SJCRH30 (cell line): ENCODE data around the gene C1GALT1C1L. TPM values are rescaled to one million over a fixed set of nuclear protein-coding genes. Genes with fewer than 3 reads are reported as not detected.
"Not testable (repeated sequence)": the region's sequence is repeated elsewhere in the genome, so short reads cannot be mapped to it uniquely, and the experiment has no call there.

Experiments used
- DNase-seq, 2 experiments: peaks; one replicate each; pipeline ENCODE4 v3.0.0-alpha.2; 2015 to 2020
- H3K27ac ChIP-seq: fragments of 250-450 bp; sonication (Bioruptor Pico); 2 replicates; pipeline ENCODE4 v1.5.1; 2020; ENCODE audit warnings: mild to moderate bottlenecking, moderate library complexity
- H3K27me3 ChIP-seq: fragments of 250-450 bp; sonication (Bioruptor Pico); 2 replicates; pipeline ENCODE4 v1.5.1; 2020; ENCODE audit warnings: mild to moderate bottlenecking, moderate library complexity
- H3K36me3 ChIP-seq: fragments of 250-450 bp; sonication (Bioruptor Pico); 2 replicates; pipeline ENCODE4 v1.5.1; 2020; ENCODE audit warnings: mild to moderate bottlenecking, moderate library complexity
- H3K4me1 ChIP-seq: fragments of 250-450 bp; sonication (Bioruptor Pico); 2 replicates; pipeline ENCODE4 v1.5.1; 2020; ENCODE audit warnings: mild to moderate bottlenecking, moderate library complexity
- H3K4me3 ChIP-seq: fragments of 250-450 bp; sonication (Bioruptor Pico); 2 replicates; pipeline ENCODE4 v1.5.1; 2020; ENCODE audit warnings: mild to moderate bottlenecking, moderate library complexity
- H3K9me3 ChIP-seq: fragments of 250-450 bp; sonication (Bioruptor Pico); replicated peaks from 2 replicates; pipeline ENCODE4 v1.5.1; 2020; ENCODE audit warnings: mild to moderate bottlenecking, moderate library complexity
- total RNA-seq: library from RNA; depleted of rRNA; stranded (reverse); fragments of >200 nt; shearing (Covaris generic); gene quantifications from 2 replicates; pipeline ENCODE4 v1.2.3, GENCODE V29; 2014; rRNA removed

Gene C1GALT1C1L
- total RNA-seq = 3.7 TPM in 2 replicates

DNA sequence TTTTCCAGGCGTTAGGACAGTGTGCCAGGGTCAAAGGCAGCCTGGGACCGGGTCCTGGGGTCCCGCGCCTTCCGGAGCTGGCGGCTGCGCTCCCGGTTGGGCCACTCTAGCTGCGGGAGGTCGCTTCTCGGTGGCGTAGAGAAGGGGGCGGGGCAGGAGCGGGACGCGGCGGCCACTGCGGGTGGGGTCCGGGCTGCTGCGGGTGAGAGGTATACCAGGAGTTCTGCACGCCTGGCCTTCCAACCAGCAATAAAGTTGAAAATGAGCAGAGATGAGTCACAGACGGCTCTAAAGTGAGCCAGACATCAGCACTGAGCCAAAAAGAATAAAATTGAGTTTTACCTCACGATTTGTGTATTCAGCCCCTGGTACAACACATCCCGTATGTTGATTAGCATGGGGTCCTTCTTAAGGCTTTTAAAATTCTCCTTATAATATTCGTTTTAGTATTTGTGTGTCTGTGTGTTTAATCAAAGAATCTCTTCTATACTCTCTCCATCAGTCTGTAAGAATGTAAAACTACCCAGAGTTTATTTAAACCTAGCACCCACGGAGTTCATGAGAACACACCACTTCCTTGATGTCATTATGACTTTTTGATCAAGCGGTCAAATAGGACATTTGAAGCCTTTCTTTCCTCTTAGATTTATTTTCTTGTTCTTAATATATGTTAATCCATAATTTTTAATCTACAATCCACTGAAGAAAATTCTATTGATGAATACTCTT, at the start of gene C1GALT1C1L:
TSS of gene C1GALT1C1L (minus strand) at position 108 of the 729 bp plus-strand sequence. CDS start at position 1, 107 bp downstream.
- Histone ChIP-seq H3K36me3 (no peaks in the 10 kb centered on the region), H3K9me3 (peaks cover 11% of the 10 kb centered on the region; the same call in 1 of the 2 replicates), H3K27ac (peak within 1 kb of the TSS; percentile 6; the same call in 1 of the 2 replicates), H3K4me3 (peak within 1 kb of the TSS; percentile 60), H3K27me3 (no peaks in the 10 kb centered on the region), H3K4me1 (no peaks in the 10 kb centered on the region)
- DNase-seq = peak; percentile 63 to 64

DNA sequence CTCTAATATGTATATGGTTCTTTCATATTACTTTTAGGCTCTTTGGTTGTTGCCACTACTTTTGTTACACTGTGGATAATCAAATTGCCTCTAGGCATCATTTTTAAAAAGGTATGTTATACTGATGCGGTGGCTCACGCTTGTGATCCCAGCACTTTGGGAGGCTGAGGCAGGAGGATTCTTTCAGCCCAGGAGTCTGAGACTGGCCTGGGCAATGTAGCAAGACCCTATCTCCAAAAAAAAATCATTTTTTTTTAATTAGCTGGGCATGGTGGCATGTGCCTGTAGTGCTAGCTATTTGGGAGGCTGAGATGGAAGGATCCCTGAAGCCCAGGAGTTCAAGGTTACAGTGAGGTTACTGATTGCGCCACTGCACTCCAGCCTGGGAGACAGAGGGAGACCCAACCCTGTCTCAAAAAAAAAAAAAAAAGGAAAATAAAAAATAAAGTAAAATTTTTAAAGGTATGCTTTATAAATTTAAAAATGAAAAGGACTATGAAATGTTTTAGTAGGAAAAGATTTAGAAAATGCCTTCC, 49.5 kb upstream of the C1GALT1C1L start:
- H3K27me3 ChIP-seq = no peaks in the 10 kb centered on the region
- DNase-seq = no peak
- H3K27ac ChIP-seq = no peak overlapping the region
- no peaks in the 10 kb centered on the region for H3K36me3 ChIP-seq
- no peaks in the 10 kb centered on the region for H3K9me3 ChIP-seq
- no peaks in the 10 kb centered on the region for H3K4me1 ChIP-seq
- no peak overlapping the region for H3K4me3 ChIP-seq

DNA sequence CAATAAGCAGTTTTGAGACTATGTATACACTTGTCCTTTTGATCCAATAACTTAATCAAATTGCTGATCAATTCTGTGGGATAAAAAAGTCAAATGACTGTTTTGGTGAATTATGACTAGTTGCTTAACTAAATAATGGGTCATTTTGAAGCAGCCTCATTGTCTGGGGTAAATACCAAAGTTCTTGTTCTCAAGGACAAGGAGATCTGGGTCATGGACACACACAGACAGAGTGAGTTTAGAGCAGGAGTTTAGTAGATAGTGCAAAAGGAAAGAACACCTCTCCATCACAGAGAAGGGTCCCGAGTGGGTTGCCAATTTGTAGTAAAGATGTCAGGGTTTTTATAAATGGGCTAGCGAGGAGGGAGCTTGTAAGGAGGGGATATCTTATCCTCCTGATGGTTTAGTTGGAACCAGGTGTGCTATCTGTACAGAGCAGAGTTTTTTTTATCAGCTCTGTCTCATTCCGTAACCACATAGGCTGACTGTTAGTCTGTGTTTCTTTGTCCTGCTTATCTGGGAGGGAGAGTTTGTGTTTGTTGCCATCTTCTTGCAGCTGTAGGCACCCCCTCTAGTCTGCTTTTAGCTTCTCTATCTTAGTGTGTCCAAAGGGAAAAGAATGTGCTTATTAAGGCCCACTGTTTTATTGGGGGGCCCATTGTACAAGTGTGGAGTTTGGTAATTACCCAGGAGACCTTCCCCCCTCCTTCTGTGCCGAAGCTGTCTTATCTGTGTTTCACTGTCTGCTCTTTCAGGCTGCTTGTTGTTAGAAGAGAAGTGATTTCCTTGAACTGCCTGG, 48.7 kb upstream of the C1GALT1C1L start:
- Histone ChIP-seq H3K9me3 (no peaks in the 10 kb centered on the region), H3K27me3 (no peaks in the 10 kb centered on the region)

DNA sequence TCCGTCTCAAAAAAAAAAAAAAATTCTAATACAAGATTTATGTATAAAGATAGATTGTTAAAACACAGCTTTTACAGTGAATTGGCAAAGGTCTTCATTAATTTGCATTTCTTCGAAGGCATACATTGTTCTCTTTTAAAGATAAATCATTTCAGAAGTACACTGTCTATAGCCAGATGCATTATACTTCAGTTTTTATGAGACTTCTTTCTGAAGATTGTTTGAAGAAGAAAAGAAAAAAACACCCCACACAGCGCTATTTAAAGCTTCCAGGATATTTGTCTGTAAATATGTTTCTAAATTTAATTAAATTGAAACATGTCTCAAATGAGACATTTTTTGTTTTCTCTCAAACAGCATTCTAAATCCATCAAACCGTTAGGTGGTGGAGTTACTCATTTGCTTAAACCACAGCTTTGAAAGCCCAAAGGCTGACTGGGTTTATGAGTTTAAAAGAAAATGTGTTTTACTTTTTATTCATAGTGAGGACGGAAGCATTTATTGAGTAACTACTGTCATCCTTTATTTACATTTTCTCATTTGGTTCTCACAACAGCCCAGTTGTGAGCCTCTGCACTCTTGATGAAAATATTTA, 42.4 kb upstream of the C1GALT1C1L start:
- Histone ChIP-seq H3K9me3 (no peaks in the 10 kb centered on the region), H3K27ac (no peak overlapping the region), H3K27me3 (no peaks in the 10 kb centered on the region), H3K4me3 (no peak overlapping the region), H3K36me3 (no peaks in the 10 kb centered on the region), H3K4me1 (no peaks in the 10 kb centered on the region)
- DNase-seq = no peak

More for the DNA sequence above, 48.7 kb upstream of the C1GALT1C1L start:
- DNase-seq = no peak
- Histone ChIP-seq H3K4me3 (no peak overlapping the region), H3K27ac (no peak overlapping the region), H3K4me1 (no peaks in the 10 kb centered on the region), H3K36me3 (no peaks in the 10 kb centered on the region)

DNA sequence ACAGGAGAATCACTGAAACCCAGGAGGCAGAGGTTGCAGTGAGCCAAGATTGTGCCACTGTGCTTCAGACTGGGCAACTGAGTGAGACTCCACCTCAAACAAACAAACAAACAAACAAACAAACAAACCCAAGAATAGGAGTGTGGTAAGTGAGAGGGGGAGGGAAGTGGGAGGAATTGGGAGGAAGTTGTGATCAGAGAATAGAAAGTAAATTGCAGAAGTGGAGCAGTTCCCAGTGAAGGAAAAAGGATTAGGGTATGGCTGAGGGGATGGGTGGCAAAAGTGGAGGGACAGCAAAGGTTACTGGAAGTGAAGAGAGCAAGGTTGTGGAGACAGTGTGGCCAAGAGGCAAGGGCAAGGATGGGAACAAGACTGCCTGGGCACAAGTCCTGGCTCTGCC, 41.1 kb upstream of the C1GALT1C1L start:
- H3K9me3 ChIP-seq = no peaks in the 10 kb centered on the region
- H3K36me3 ChIP-seq = no peaks in the 10 kb centered on the region
- H3K4me3 ChIP-seq = no peak overlapping the region
- no peaks in the 10 kb centered on the region for H3K4me1 ChIP-seq
- no peak overlapping the region for H3K27ac ChIP-seq
- no peaks in the 10 kb centered on the region for H3K27me3 ChIP-seq
- DNase-seq = no peak

DNA sequence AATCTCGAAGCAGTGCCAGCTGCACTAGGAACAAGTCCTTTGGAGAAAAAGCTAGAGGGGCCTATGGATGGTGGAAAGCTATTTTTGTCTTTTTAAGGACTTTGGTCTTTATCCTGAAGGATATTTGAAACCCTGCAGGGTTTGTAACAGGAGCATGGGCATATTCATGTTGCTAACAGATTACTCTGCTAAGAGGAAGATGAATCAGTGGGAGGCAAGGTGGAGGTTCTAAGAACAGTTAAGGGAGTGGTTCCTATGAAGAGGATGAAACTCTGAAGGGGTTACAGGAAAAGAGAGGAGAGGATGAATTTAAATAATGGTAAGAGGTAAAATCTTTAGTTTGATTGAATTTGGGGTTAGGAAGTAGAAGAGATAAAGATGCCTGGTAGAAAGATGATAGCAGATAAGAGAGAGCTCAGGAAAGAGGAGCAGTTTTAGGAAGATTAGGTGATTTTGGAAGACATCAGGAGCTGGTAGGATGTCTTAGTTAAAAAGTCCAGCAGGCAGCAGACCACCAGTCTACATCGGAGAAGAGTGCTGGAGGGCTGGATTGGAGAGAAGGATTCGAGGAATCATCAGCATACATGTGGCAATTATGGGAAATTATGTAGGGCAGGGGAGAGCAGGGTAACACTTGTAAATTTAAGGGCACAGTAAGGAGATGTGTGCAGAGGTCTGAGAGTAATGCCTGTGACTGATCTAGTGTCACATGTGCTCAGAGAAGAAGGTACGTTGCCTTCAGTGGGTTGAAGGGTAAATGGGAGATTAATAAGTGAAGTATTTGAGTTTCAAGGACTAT, 39.3 kb upstream of the C1GALT1C1L start:
- Histone ChIP-seq H3K27me3 (no peaks in the 10 kb centered on the region), H3K4me3 (no peak overlapping the region), H3K36me3 (no peaks in the 10 kb centered on the region), H3K9me3 (no peaks in the 10 kb centered on the region), H3K27ac (no peak overlapping the region), H3K4me1 (no peaks in the 10 kb centered on the region)
- no peak for DNase-seq

DNA sequence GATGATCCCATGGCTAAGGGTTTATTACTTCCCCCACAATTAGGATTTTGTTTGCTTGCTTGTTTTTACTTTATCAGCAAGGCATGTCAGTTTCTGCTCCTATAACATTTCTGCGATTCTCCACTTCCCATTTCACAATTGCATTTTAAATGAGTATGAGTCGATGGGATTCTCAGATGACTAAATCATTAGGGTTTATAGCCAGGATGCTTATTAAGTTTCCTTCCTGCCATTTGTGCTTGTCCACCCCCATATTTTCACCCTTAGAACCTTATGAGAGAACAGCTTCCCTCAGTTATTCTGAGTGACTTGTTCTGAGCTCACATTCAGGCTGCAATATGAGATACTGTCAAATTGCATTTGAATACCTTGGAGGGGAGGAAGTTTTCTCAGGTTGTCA, 37.9 kb upstream of the C1GALT1C1L start:
- Histone ChIP-seq H3K4me3 (no peak overlapping the region), H3K36me3 (no peaks in the 10 kb centered on the region), H3K9me3 (no peaks in the 10 kb centered on the region), H3K27me3 (no peaks in the 10 kb centered on the region), H3K4me1 (no peaks in the 10 kb centered on the region), H3K27ac (no peak overlapping the region)
- DNase-seq = no peak

DNA sequence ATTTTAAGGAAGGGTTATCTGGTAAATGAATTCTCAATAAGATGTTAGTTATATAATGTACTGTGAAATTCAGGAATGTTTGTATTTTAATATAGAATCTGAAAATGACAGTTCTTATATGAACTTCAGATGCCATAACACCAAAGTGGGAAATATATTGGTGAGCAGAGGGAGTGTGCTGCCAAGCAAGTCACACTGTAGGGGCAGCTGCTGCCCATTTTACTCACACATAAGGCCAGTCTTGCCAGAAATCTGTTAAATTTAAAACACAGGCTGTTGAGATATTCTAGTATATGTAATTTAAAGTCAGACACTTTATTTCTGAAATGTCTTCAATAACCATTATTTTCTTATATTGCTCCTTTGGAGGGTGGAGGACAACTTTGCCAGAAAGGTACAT, 34.6 kb upstream of the C1GALT1C1L start:
- no peak for DNase-seq
- H3K4me1 ChIP-seq = no peaks in the 10 kb centered on the region
- H3K27me3 ChIP-seq = no peaks in the 10 kb centered on the region
- no peak overlapping the region for H3K27ac ChIP-seq
- no peaks in the 10 kb centered on the region for H3K36me3 ChIP-seq
- no peaks in the 10 kb centered on the region for H3K9me3 ChIP-seq
- H3K4me3 ChIP-seq = no peak overlapping the region

DNA sequence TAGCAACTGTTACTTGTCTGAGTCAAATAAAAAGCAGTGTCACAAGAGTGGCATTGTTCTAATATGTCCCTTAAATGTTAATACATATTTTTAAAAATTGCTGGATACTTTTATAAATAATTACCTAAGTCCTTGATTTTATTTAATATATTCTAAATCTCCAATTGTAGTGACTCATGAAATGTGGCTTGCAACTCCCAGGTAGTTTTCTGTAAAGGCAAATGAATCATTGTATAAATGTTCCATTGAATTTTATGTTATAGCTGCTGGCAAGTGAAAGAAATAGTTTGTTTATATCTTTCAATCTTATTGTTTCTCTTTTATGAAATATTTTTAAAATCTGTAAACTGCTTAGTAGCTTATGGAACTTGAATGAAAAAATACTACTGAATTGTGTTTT, 32.7 kb upstream of the C1GALT1C1L start:
- H3K4me1 ChIP-seq = no peaks in the 10 kb centered on the region
- H3K27ac ChIP-seq = no peak overlapping the region
- H3K36me3 ChIP-seq = no peaks in the 10 kb centered on the region
- DNase-seq = no peak
- no peaks in the 10 kb centered on the region for H3K9me3 ChIP-seq
- no peaks in the 10 kb centered on the region for H3K27me3 ChIP-seq
- H3K4me3 ChIP-seq = no peak overlapping the region

DNA sequence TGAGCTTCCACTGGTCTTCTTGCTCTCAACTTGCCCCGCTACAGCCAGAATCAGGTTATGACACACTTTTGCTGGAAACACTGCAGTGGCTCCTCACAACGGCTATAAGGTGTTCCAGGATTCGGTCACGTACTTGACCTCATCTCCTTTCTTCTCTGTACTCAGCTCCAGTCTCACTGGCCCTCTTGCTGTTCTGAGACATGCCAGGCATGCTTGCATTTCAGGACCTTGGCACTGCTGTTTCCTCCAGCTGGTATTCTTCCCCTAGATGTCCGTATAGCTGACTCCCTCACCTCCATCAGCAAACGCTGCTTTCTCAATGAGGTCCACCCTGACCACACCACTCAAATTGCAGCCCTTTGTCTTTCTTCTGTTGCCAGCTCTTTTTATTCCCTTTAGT, 31.9 kb upstream of the C1GALT1C1L start:
- no peak for DNase-seq
- no peaks in the 10 kb centered on the region for H3K4me1 ChIP-seq
- H3K27me3 ChIP-seq = no peaks in the 10 kb centered on the region
- no peak overlapping the region for H3K4me3 ChIP-seq
- H3K36me3 ChIP-seq = no peaks in the 10 kb centered on the region
- no peaks in the 10 kb centered on the region for H3K9me3 ChIP-seq
- H3K27ac ChIP-seq = no peak overlapping the region

DNA sequence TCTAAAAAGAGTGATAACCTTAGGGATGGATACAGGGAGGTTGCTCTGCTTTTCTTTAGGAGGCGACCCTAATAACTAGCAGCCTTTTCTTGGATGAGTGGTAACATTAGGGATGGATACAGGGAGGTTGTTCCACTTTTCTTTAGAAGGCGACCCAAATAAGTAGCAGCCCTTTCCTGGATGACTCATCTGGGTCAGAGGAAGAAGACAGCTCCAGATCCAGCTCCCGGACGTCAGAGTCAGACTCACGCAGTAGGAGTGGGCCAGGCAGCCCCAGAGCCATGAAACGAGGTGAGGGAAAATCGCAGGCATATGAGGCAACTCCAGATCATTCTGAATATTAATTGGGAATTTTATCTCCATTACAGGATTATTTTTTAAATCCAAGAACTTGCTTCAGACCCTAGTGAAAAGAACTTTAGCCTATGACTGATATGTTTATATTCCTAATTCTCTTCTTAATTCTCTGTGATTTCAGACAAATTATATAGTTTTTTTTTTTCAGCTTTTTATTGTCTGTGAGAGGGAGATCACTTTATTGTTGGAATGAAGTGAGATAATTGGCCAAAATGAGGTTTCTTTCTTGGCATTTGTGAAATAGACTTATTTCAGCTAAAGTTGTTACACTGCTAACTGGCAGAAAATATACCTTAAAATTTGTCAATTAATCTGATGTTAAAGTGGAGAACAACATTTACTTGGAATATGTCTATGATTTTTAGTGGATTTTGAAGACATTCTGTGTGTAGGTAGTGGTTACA, 31.2 kb upstream of the C1GALT1C1L start:
- no peak overlapping the region for H3K27ac ChIP-seq
- H3K4me1 ChIP-seq = no peaks in the 10 kb centered on the region
- DNase-seq = no peak
- H3K4me3 ChIP-seq = no peak overlapping the region
- H3K9me3 ChIP-seq = no peaks in the 10 kb centered on the region
- H3K27me3 ChIP-seq = no peaks in the 10 kb centered on the region
- no peaks in the 10 kb centered on the region for H3K36me3 ChIP-seq

DNA sequence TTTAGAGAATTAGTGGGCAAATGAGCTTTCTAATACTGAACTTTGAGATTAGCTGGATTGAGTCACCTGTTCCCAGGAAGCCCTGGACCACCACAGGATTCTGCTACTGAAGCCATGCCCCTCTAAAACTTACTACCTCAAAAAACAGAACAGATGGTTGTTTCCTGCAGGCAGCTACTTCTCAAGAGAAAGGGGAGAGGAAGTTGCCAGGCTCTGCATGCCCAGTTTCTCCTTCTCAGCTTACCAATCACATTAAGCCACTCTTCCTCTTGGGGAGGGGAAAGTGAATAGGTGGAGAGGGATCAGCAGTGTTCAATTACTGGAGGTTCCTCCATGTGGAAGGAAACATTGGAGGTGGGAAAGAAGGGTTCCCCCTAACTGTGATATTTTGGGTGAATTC, 24.9 kb upstream of the C1GALT1C1L start:
- H3K9me3 ChIP-seq = no peaks in the 10 kb centered on the region

DNA sequence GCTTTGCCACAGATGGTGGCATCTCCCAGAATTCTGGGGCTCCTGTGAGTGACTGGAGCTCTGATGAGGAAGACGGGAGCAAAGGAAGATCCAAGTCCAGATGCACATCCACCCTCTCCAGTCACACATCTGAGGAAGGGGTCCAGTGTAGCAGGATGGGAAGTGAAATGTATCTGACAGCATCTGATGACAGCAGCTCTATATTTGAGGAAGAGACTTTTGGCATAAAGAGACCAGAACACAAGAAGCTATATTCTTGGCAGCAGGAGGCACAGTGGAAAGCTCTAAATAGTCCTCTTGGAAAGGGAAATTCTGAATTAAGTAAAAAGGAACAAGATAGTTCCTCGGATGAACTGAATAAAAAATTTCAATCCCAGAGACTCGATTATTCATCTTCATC, 23.5 kb upstream of the C1GALT1C1L start:
- no peak for DNase-seq

More for the DNA sequence above, 24.9 kb upstream of the C1GALT1C1L start:
- H3K4me1 ChIP-seq = no peaks in the 10 kb centered on the region
- no peak overlapping the region for H3K27ac ChIP-seq
- no peak overlapping the region for H3K4me3 ChIP-seq
- H3K36me3 ChIP-seq = no peaks in the 10 kb centered on the region
- DNase-seq = no peak
- no peaks in the 10 kb centered on the region for H3K27me3 ChIP-seq

DNA sequence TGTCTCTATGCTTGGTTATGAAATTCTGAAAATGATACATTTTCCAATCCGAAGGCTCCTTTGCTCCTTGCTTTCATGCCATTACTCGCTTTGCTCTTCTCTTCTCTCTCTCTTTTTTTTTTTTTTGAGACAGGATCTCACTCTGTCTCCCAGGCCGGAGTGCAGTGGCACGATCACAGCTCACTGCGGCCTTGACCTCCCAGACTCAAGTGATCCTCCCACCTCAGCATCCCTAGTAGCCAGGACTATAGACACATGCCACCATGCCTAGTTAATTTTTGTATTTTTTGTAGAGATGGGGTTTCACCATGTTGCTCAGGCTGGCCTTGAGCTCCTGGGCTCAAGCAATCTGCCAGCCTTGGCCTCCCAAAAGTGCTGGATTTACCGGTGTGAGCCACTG, 21.9 kb upstream of the C1GALT1C1L start:
- not testable (repeated sequence) for H3K4me3 ChIP-seq, H3K27me3 ChIP-seq, H3K27ac ChIP-seq, H3K9me3 ChIP-seq, H3K36me3 ChIP-seq, DNase-seq, H3K4me1 ChIP-seq

More for the DNA sequence above, 23.5 kb upstream of the C1GALT1C1L start:
- Histone ChIP-seq H3K27ac (no peak overlapping the region), H3K36me3 (no peaks in the 10 kb centered on the region), H3K9me3 (no peaks in the 10 kb centered on the region; the same call in 1 of the 2 replicates), H3K4me1 (no peaks in the 10 kb centered on the region), H3K27me3 (no peaks in the 10 kb centered on the region), H3K4me3 (no peak overlapping the region)
